Subcutaneous abdominal adipose tissue (tissue), 5 donors: ENCODE measurements around the gene TNFSF8.

Source experiments
- H3K27ac ChIP-seq: one replicate; pipeline ENCODE4 v1.7.0; 2013; ENCODE audit warnings: low read depth, mild to moderate bottlenecking, inconsistent platforms, low read length, moderate library complexity
- H3K27me3 ChIP-seq, 5 donors: one replicate each; pipeline ENCODE4 v1.7.0; 2013; ENCODE audit warnings: low read length in 5 of 5, inconsistent platforms in 1 of 5; ENCODE audit not compliant: control insufficient read depth in 5 of 5, insufficient read depth in 4 of 5
- H3K36me3 ChIP-seq, 5 donors: one replicate each; pipeline ENCODE4 v1.7.0; 2013; ENCODE audit warnings: low read length in 5 of 5; ENCODE audit not compliant: control insufficient read depth in 5 of 5, insufficient read depth in 5 of 5
- H3K4me1 ChIP-seq, 5 donors: one replicate each; pipeline ENCODE4 v1.7.0; 2013; ENCODE audit warnings: low read length in 5 of 5, mild to moderate bottlenecking in 3 of 5, moderate library complexity in 1 of 5; ENCODE audit not compliant: control insufficient read depth in 5 of 5, insufficient read depth in 5 of 5
- H3K4me3 ChIP-seq, 5 donors: one replicate each; pipeline ENCODE4 v1.7.0; 2013; ENCODE audit warnings: low read length in 5 of 5, low read depth in 1 of 5
- H3K9ac ChIP-seq, 5 donors: one replicate each; pipeline ENCODE4 v1.7.0; 2013; ENCODE audit warnings: low read length in 5 of 5, mild to moderate bottlenecking in 4 of 5, moderate library complexity in 3 of 5
- H3K9me3 ChIP-seq, 5 donors: one replicate each; pipeline ENCODE4 v1.7.0; 2013; ENCODE audit warnings: low read length in 5 of 5; ENCODE audit not compliant: control insufficient read depth in 5 of 5
- donor health status: healthy.
- donor health status: healthy.
- donor health status: healthy.
- donor health status: healthy.
- donor health status: healthy.

Gene TNFSF8

DNA sequence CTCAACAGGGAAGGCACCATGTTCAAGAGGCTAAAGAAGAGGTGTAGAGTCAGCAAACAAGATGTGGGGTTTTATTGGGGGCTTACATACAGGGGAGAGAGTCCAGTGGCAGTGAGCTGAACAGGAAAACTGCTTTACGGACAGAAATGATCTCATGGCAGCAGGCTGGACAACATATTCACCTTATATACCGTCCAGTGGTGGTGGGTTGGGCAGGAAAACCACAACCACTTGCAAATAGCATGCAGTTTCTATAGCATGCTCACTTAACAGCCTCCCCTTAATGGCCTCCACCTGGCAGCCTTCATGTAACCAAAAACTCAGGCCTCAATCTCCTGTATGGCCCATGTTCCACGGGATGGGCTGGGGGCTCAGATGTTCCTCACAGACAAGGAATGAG lies 5.4 kb downstream of the TNFSF8 start:
- H3K4me3 ChIP-seq, result no peak overlapping the region
- H3K27me3 ChIP-seq, result no peaks in the 10 kb centered on the region
- H3K9ac ChIP-seq, result no peak overlapping the region
- no peaks in the 10 kb centered on the region for H3K9me3 ChIP-seq
- H3K36me3 ChIP-seq, result no peaks in the 10 kb centered on the region
- no peak overlapping the region for H3K27ac ChIP-seq
- H3K4me1 ChIP-seq, result peaks cover 0 to 12% (median 9%) of the 10 kb centered on the region in 5 donors

DNA sequence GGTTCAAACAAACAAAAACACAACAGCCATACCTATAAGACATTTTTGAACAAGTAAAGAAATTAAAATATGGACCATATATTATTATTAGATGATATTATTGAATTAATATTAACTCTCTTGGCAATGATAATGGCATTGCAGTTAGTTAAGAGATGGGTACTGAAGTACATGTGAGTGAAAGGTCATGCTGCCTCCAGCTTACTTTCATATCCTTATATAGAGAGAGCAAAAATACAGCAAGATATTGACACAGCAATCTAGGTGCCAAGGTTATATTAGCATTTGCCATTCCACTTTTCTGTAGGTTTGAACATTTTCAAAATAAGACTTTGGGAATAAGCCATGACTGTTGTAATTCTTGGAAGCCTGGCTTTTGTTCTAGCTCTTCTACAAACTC lies 6.1 kb downstream of the TNFSF8 start:
- H3K4me3 ChIP-seq, result no peak overlapping the region
- no peaks in the 10 kb centered on the region for H3K27me3 ChIP-seq
- H3K27ac ChIP-seq, result no peak overlapping the region
- peaks cover 0 to 12% (median 9%) of the 10 kb centered on the region in 5 donors for H3K4me1 ChIP-seq
- no peak overlapping the region for H3K9ac ChIP-seq
- no peaks in the 10 kb centered on the region for H3K9me3 ChIP-seq
- no peaks in the 10 kb centered on the region for H3K36me3 ChIP-seq

DNA sequence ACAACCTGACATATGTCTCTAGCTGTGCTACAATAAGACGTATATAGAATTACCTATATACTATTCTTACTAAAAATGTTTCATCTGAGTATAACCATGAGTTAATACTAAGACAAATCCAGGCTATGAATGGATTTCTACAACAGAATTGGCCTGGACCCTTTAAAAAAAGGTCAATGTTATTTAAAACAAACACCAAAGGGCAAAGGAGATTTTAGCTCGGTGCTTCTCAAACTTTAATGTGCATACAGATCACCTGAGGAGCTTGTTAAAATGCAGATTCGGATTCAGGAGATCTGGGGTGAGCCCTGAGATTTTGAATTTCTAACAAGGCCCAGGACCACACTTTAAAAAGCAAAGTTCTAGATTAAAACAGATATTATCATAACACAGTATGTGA lies 6.5 kb downstream of the TNFSF8 start:
- Histone ChIP-seq H3K4me3 (no peak overlapping the region), H3K9me3 (no peaks in the 10 kb centered on the region), H3K9ac (no peak overlapping the region)

DNA sequence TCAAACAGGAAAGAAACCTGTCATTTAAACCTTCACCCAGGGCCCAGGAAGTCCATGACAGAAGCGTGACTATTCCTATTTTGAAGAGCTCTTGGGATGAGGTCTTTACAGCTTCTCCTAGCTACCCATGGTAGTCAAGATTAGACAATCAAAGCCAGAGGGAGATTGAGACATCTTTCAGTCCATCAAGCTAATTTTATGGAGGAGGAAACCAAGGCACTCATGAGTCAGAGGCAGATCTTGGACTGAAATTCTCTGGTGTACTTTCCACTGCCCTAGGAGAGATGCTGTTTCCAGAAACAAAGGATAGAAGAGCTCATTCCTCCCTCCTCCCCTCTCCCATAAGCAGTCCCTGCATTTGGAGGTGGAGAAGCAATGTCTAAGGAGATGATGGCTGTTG lies 9.2 kb downstream of the TNFSF8 start:
- H3K36me3 ChIP-seq, result no peaks in the 10 kb centered on the region
- H3K27ac ChIP-seq, result no peak overlapping the region
- H3K4me1 ChIP-seq, result peaks cover 0 to 9% (median 9%) of the 10 kb centered on the region in 5 donors
- H3K4me3 ChIP-seq, result no peak overlapping the region
- no peaks in the 10 kb centered on the region for H3K9me3 ChIP-seq
- H3K27me3 ChIP-seq, result no peaks in the 10 kb centered on the region
- H3K9ac ChIP-seq, result no peak overlapping the region

More for the DNA sequence above, 6.5 kb downstream of the TNFSF8 start:
- Histone ChIP-seq H3K27ac (no peak overlapping the region), H3K36me3 (no peaks in the 10 kb centered on the region), H3K4me1 (peaks cover 0 to 12% (median 9%) of the 10 kb centered on the region in 5 donors), H3K27me3 (no peaks in the 10 kb centered on the region)

DNA sequence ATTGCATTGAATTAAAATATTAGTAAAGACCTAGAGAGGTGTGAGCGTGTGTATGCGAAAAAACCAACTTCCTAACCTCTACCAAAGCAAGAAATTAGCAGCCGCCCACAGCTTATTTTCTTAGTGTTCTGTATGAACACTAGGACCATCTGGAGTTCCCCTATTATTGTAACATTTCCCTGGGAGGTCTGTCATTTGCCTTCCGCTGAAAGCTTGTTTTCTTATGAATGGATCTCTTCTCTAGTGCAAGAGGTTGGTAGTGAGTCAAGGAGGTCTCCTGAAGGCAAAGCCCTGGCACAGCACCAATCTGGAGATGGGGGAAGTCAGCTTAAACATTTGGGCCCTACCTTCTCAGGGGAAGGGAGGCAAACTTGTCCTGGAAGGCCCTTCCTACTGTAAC lies 10.8 kb downstream of the TNFSF8 start:
- no peak overlapping the region for H3K4me3 ChIP-seq
- no peaks in the 10 kb centered on the region for H3K36me3 ChIP-seq
- H3K4me1 ChIP-seq, result peaks cover 0 to 8% (median 5%) of the 10 kb centered on the region in 5 donors
- no peak overlapping the region for H3K27ac ChIP-seq
- H3K9me3 ChIP-seq, result no peaks in the 10 kb centered on the region
- no peaks in the 10 kb centered on the region for H3K27me3 ChIP-seq
- no peak overlapping the region for H3K9ac ChIP-seq

DNA sequence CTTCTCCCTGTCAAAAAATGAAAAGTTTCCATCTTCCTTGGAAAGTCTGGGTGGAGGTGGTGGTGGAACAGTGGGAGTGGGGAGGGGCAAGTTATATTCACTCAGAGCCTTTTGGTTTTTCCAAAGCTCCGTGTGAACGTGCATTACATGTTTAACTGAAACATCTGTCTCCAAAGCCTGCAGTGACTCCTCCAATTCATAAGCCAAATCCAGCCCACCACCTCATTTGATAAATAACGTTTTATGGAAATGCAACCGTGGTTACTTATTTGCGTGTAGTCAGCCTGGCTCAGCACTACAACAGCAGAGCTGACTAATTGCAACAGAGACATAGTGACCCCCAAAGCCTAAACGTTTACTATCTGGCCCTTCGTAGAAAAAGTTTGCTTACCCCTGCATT lies 13.9 kb downstream of the TNFSF8 start:
- Histone ChIP-seq H3K9ac (no peak overlapping the region), H3K4me1 (peaks cover 0 to 6% (median 0%) of the 10 kb centered on the region in 5 donors), H3K27me3 (no peaks in the 10 kb centered on the region), H3K27ac (no peak overlapping the region), H3K4me3 (no peak overlapping the region), H3K36me3 (no peaks in the 10 kb centered on the region), H3K9me3 (no peaks in the 10 kb centered on the region)

DNA sequence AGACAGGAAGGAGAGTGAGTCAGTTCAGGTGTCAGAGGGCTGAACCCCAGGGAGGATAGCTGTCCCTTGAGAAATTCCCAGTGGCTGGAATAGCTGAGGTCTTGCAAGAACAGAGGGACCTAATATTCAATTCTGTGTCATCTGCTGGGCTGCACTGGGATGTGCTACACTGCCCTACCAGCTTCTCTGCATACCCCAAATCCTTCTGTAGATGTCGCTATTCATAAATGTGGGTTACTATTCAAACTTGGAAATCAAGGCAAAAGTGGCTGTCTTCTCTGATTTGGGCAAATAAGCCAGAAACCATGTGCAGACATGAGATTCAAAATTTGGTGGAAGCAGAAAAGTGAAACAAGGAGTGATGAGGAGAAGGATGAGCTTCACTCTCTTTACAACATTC lies 16.3 kb downstream of the TNFSF8 start:
- Histone ChIP-seq H3K36me3 (no peaks in the 10 kb centered on the region), H3K9me3 (no peaks in the 10 kb centered on the region)

DNA sequence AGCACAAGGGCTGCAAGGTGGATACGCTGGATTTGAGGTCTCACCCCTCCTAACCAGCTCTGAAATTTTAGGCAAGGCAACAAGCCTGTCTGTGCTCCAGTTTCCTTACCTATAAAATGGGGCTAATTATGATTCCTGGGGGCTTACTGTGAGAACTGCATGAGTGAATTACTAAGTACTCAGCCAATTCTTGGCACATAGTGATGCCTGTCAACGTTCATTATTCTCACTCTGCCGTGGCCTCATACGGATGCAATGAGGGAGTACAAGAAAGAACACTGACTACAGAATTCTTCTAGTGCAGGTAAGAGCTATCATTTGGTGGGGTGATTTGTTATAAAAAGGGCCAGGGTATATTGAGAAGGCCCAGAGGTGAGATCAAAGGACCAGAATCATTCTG lies 16.7 kb downstream of the TNFSF8 start:
- Histone ChIP-seq H3K9ac (no peak overlapping the region), H3K27ac (no peak overlapping the region), H3K4me1 (peaks cover 0 to 6% (median 0%) of the 10 kb centered on the region in 5 donors), H3K27me3 (no peaks in the 10 kb centered on the region), H3K4me3 (no peak overlapping the region), H3K36me3 (no peaks in the 10 kb centered on the region), H3K9me3 (no peaks in the 10 kb centered on the region)

More for the DNA sequence above, 16.3 kb downstream of the TNFSF8 start:
- H3K4me1 ChIP-seq, result peaks cover 0 to 6% (median 0%) of the 10 kb centered on the region in 5 donors
- H3K9ac ChIP-seq, result no peak overlapping the region
- no peaks in the 10 kb centered on the region for H3K27me3 ChIP-seq
- H3K4me3 ChIP-seq, result no peak overlapping the region
- H3K27ac ChIP-seq, result no peak overlapping the region

DNA sequence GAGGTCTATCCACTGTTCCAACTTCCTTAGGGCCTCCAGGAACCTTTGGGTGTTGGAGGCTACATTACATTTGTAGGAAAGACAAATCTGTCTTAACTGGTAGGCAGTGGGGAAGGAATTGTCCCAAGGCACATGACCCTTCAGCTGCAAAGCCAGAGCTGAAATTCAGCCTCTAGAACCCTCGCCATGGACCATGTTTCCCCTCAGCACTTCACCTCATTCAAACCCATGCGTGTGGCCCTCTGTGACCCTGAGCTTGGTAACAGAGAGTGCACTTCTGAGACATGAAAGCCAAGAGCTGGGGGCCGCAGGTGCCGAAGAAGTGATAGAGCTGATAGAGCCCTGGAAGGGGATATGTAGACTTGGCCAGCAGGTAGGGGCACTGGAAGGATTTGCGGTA lies 17.2 kb downstream of the TNFSF8 start:
- peaks cover 0 to 6% (median 0%) of the 10 kb centered on the region in 5 donors for H3K4me1 ChIP-seq
- H3K36me3 ChIP-seq, result no peaks in the 10 kb centered on the region
- H3K27me3 ChIP-seq, result no peaks in the 10 kb centered on the region
- H3K9ac ChIP-seq, result no peak overlapping the region
- no peak overlapping the region for H3K27ac ChIP-seq
- H3K9me3 ChIP-seq, result no peaks in the 10 kb centered on the region
- no peak overlapping the region for H3K4me3 ChIP-seq

DNA sequence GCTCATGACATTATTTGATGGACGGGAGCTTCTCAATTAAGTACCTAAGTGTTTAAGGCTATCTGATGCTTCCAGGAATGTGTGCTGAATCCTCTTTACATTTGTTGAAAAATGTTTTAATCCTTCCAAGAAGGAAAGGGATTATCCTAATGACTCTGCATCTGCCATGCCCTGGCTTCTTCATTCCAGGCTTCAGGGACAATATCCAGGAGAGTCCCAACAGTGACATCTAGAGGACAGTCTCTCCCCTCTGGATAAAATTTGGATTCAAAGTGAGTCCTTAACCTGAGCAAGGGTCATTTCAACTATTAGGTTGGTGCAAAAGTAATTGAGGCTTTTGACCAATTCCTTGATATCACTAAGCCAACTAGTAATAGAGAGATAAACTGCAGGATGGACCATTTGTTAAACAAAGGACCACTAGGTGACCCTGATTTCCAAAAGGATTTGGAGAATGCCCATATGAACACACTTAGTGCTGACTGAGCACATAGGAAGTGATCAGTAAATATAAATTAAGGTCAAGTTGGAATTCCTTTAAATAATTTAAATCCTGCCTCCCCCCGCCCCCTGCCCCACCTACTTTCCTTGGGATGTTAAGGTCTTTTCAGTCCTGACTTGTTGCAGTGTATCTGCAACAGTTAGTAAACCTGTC lies 19.1 kb downstream of the TNFSF8 start:
- no peaks in the 10 kb centered on the region for H3K36me3 ChIP-seq
- H3K27ac ChIP-seq, result no peak overlapping the region
- H3K4me3 ChIP-seq, result no peak overlapping the region
- H3K9me3 ChIP-seq, result no peaks in the 10 kb centered on the region
- no peaks in the 10 kb centered on the region for H3K27me3 ChIP-seq
- no peak overlapping the region for H3K9ac ChIP-seq
- H3K4me1 ChIP-seq, result peaks cover 0 to 6% (median 0%) of the 10 kb centered on the region in 5 donors
